HG03159 (cell line): ENCODE results near the gene SLC9A8.

Experiments
- ATAC-seq: cut with Tn5 transposase; IDR thresholded peaks from one replicate; pipeline ENCODE4 v1.9.1; 2021; ENCODE audit warnings: mild to moderate bottlenecking, moderate library complexity; ENCODE audit not compliant: unreplicated experiment

SLC9A8 gene

DNA sequence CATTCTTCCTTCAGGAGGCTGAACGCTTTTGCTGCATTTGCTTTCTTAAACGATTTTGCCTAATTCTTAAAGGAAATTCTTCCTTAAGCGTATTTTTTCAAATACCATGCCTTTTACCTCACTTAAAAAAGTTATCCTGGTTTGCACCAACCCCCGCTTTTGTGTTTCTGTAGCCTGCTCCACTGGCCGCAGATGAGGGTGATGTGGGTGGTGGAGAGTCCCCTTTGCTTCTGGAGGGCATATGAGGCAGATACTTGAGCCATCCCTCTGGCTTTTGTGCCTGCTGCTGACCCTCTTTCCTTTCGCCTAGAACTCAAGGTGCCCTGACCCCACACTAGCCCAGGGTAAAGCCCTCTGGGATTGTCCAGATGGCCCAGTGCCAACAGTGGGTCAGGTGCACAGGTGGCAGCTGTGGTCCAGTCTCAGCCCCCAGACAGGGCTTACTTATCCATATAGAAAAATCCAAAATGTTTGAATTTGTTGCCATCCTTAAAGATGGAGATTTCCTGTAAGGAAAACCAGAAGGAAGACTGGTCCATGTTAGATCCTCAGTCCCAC is 58.8 kb downstream of the SLC9A8 start:
- no peak for ATAC-seq

DNA sequence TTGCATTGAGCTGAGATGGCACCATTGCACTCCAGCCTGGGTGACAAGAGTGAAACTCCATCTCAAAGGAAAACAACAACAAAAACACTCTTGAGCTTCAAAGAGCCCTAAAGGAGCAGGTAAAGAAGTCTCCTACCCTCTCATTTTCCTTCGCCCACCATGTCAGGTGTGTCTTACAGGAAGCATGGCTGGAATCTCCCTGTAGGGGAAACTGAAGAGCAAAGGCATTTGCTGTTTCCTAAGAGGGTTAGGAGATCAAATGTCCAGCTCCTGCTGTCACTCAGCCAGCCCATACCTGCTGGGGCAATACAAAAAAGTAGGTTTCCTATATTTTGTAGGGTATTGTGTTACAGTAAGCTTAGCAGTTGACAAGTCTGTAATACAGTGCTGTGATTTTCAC is 59.4 kb downstream of the SLC9A8 start:
- ATAC-seq, result no peak

DNA sequence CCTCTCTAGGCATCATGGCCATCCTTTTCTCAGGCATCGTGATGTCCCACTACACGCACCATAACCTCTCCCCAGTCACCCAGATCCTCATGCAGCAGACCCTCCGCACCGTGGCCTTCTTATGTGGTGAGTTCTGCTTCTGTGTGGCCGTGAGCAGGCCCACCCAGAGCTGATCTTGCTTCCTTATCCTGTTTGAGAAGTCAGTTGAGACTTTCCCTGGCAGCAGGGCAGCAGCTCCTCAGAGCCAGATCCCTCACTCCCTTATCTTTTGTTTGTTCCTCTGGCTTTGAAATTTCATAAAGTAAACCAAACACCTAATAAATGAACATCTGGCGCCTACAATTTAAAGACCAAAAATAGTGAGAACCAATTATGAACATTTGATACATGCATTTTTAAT is 62.1 kb downstream of the SLC9A8 start:
- no peak for ATAC-seq

DNA sequence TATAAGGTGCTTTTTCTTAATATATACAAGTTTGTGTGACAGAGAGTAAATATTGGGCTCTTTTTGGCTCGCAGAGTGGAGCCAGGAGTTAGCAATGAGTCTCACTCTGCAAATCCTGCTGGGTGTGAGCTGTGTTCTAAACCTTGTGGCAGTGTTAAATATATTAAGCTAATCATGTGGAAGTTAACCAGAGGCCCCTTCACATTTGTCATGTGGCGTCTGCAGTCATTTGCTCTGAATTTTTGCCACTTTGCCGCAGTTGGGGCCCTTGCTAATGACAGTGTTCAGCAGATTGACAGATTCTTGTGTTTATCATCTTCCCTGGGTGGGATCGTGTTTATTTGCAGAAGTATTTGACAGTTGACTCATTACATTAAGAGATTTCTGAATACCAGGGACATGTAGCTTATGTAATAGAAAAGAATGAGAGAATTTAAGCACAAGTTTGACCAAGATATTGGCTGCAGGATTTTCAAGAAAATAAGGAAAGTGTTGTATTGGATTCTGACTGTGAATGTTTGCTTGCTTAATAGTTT is 64.8 kb downstream of the SLC9A8 start:
- no peak for ATAC-seq

DNA sequence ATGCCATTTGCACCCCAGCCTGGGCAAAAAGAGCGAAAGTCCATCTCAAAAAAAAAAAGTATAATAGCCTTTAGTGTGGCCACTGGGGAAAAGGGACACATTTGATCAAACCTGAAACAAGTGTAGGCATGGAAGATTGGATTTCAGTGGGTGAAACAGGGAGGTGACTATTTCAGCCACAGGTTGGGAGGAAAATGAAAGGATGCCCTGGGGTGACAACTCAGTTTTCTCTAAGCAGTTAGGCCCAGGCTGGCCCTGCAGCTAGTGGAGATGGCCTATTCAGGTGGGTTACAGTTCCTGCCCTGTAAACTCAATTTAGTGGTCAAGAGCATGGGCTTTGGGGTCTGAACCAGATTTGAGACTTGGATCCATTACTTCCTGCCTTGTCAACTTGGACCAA is 66.3 kb downstream of the SLC9A8 start:
- ATAC-seq, result no peak

DNA sequence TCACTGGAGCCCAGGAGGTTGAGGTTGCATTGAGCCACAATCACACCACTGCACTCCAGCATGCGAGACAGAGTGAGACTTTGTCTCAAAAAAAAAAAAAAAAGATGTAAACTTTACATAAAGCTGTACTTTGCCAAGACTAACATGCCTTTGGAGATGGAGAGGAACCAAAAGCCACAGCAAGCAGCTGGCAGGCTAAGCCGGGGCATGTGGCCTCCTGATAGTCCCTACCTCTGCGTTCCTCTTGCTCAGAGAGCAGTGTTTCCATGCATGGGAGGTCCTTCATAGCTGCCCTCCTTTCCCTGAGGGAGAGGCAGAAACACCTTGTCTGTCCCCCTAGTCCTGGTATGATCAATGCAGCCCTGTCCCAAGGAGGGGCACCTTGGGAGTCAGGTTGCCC is 67.5 kb downstream of the SLC9A8 start:
- no peak for ATAC-seq

DNA sequence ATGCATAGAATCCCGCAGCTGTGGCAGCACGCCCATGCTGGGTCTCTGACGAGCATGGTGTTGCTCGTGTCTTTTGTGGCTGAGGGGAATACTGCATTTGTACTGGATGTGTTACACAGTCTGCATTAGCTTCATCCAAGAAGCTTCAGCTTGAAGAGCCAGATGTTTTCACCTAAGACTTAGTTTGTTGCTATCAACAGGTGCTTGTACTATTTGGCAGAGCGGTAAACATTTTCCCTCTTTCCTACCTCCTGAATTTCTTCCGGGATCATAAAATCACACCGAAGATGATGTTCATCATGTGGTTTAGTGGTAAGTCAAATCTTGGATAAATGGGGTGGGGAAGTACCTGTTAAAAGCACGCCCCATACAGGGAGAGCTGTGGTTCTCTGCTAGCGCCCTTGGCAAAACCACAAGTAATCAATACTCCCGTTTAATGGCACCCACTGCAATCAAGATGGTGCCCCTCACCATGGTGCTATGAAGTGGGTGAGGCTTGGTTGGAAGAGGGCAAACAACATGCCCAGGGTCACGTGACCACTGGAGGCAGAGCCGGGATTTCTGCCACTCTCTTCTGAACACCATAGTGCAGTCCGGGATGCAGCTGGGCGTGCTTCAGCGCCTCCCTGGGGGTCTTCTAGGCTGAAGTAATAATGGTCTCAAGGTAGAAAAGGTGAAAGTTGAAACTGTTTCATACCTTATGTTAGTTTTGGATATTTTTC is 68.3 kb downstream of the SLC9A8 start:
- ATAC-seq, result no peak

DNA sequence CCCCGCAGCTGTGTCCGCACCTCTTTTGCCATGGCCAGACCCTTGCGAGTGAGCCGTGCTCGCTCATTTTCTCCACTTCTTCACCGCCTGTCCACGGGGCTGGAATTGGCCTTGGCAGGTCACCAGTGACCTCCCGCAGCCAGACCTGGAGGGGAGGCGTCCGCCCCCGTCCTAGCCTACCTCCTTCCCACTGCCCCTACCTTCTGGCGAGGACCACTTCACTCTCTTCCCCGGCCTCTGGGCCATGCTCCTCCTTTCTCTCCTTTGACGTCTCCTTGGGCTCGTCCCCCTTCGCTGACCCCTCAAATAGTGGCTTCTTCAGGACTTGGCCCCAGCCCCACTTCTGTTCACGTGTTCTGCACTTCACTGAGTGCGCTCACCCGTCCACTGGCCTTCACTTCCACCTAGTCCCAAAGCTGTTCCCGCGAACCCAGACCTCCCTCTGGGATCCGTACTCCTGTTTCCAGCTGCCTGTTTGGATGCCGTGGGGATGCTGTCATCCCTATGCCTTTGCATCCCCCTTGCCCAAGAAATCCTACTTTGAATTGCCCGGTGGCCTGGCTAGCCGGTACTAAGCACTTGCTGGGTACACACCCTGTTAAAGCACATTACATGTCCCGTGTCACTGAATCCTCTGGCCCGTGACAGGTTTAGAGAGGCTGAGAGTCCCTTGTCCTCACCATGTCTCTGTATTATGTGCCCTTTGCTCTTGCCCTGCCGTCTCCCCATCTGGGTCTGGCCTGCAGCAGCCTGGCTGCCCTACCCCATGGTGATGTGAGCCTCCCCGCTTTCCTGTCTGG is 69.7 kb downstream of the SLC9A8 start:
- ATAC-seq, result no peak

DNA sequence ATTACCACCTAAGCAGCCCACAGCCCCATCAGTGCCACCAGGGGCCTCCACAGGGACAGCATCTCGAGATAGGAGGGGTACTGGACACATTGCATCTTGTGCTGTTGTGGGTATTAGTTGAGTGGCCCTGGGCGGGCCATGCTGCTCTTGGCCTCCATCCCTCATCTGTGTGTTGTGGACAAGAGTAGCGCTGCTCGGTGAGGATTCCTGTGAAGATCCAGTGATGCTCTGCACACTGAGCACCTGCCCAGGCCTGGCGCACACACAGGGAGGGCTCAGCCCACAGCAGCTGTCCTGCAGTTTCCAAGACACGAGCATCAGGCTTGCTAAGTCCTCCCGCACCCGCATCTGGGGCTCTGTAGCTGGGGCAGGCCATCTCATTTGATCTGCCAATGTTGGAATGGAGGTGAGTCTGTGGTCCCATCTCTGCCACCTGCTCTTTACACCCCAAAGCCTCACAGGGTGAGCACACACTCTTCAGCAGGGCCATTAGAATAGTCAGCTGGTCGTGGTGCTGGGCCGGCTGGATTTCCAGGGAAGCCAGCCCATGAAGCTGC is 70.7 kb downstream of the SLC9A8 start:
- ATAC-seq, result no peak

DNA sequence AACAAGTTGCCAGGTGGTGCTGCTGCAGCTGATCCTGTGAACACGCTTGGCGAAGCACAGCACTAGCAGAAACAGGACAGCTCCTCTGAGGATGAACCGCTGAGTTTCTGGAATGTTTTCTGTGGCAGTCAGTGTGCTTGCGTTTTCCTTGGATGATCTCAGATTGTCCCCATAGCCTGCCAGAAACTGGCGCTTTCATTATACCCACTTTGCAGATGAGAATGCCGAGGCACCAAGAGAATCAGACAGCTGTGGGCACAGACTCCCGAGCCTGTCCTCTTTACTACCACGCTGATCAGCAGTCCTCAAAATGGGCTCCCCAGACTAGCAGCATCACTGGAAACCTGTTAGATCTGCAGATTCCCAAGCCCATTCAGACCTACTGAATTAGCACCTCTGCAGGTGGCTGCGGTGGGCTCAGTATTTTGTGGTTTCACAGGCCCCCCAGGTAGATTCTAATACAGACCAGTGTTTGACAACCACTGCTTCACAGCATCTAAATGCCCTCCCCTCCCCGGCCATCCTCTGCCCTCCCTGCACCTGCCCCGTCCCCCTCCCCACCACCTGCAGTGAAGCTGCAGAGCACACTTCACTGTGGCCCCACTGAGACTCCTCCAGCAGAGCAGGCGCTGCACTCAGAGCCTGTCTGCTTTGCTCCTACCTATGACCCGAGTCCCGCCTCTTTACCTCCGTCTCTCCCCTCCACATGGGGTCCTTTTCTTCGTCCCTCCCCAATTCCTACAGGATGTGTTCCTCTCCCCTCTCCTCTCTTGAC is 73.1 kb downstream of the SLC9A8 start:
- no peak for ATAC-seq

DNA sequence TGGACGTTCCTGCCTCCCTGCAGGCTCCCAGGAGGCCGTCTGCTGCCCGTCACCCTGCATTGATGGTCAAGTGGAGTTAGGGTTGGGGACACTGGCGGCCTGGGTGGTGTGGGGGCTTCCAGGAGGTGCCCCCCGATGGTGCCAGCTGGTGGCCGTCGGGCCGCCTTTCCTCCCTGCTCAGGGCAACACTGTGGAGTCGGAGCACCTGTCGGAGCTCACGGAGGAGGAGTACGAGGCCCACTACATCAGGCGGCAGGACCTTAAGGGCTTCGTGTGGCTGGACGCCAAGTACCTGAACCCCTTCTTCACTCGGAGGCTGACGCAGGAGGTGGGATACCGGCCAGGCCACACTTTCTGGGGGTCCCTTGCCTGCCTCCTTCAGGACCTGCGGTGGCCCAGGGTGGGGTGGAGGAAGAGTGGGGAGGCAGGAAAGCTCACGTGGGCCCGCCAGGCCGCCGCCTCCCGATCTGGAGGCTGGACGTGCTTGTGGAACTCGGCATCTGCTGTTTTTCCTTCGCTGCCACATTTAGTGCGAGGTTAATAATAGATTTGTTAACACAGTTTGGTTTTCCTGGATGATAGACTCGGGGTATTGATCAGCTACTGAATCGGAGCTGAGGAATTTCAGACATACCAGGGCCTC is 74.1 kb downstream of the SLC9A8 start:
- ATAC-seq, result no peak

DNA sequence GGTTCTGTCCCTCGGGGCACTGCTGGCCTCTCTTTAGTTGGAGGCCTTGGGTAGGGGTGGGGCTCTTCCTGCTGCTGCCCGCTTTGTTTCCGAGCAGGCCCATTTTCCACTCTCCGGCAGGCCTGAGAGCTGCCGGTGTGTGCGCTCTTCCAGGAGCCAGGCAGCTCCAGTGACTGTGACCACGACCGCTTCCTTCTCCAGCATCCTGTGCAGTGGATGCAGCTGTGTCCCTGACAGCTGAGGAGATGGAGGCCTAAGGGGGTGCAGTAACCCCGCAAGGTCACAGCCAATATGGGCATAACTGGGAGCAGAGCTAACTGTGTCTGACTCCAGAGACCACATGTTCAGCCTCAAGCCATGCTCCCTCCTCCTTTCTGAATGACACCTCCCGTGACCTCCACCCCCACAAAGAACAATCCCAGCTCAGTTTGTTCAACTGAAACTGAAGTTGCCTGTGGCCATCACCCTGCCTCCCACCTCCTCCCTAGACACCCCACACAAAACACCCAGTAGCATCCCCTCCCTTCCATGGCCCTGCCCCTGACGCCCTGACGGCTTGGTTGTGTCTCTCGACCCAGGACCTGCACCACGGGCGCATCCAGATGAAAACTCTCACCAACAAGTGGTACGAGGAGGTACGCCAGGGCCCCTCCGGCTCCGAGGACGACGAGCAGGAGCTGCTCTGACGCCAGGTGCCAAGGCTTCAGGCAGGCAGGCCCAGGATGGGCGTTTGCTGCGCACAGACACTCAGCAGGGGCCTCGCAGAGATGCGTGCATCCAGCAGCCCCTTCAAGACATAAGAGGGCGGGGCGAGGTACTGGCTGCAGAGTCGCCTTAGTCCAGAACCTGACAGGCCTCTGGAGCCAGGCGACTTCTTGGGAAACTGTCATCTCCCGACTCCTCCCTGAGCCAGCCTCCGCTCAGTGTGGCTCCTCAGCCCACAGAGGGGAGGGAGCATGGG is 74.9 kb downstream of the SLC9A8 start:
- ATAC-seq, result no peak

DNA sequence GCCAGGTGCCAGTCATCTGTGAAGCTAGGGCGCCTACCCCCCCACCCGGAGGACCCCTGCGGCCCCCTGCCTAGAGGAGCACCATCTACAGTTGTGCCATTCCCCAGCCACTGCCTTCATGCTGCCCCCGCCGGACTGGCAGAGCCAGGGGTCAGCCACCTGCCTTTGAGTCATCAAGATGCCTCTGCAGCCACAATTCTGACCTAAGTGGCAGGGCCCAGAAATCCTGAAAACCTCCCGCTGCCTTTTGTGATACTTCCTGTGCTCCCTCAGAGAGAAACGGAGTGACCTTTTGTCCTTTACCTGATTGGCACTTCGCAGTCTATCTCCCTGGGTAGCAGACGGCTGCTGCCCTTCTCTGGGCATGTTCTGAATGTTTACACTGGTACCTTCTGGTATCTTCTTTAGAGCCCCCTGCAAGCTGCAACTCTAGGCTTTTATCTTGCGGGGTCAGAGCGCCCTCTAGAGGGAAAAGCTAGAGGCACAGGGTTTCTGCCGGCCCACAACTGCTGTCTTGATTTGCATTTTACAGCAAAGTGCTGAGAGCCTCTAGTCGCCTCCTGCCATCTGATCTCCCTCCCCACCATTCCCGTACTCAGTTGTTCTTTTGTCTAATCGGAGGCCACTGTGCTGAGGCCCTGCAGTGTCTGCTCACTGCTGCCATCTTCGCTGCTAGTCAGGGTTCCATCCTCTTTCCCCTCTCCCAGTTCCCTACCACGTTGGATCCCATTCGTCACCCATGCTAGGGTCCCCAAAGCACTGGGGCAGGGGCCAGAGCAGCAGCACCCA is 75.8 kb downstream of the SLC9A8 start:
- ATAC-seq, result no peak

DNA sequence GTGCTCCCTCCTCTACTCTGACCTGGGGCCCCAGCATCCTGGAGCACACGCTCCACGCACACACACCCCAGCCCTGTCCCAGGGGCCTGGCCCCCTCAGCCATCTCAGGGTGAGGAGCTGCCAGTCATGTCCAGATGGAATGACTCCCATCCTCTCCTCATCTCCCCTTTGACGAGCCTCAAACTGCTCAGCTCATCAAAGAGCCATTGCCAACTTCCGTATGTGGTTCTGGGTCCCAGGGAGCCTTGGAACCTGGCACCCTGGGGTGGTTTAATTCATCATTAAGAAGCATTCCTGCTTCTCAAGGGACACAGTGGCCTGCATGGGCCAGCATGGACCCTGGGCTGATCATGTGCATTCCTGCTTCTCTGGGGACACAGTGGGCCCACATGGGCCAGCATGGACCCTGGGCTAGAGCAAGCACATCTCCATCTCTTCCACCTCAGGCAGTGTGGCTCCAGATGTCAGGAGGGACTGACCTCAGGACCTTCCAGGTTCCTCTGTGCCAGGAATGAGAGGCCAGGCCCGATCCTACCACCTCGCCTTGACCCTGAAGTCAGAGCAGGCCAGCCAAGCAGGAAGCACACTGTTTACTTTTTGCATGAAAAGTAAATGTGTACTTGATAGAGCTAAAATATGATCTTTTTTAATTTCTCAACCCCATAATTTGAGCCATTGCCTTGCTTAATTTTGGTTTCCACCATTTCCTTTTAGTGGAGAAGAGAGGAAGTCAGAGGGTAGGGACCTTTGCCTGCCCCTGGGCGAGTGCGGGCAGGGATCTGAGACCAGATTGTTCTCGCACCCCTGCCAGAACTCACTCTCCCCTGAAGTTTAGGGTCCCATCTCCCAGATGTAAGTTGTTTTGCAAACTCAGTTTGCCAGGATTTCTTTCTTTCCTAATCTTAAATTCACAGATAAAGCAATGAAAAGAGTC is 76.6 kb downstream of the SLC9A8 start:
- no peak for ATAC-seq

DNA sequence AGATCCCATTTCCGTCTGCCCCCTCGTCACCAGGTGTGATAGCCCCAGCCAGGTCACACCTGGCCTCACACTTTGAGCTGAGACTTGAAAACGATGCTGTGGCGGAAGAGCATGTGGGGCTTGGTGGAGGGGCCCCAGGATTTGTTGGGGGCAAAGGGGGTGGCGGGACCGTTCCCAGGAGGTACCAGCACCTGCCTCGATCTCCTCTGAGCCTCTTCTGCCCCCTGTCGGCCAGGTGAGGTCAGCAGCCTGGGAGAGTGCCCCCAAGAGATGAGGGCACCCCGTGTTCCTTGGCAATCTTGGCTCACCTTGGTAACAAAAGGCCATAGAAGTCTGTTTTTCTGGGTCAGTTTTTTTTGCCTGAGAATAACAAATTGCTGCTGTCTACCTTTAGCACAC is 77.3 kb downstream of the SLC9A8 start:
- ATAC-seq, result no peak

DNA sequence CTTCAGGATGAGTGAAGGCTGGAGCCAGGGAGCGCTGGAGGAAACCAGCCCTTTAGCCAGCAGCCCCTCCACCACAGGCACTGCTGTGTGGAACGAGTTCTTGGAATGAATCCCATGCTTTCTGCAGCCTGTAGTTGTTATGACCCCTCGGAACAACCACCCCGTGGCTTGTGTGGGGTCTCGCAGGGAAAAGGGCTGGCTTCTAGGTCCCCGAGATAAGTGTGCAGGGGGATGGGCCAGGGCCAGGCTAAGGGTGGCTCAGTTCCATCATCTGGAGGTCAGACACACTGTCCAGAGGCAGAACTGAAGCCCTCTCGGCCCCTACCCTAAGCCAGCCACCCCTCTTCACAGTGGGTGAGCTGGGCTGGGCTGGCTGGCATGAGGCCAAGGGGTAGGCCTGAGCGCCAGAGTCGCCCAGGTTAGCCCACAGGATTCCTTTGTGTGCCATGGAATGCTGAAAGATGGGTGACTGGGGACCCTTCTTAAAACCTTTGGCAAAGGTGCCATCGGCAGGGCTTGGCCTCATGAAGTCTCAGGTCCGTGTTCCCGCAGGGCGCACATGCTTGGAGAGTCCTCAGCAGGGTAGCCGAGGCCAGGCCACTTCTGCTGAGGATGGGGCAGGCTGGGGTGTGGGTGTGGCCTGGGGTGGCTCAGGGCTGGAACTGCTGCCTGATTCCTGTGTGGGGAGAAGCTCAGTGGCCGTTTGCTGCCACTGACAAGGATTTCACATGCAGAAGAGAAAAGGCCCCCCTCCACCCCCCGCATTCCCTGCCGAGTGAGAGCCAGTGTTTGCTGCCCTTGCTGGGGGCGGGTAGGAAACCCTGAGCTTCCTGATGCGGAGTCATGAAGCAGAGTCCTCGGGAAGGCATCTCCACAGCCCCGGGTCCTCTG is 78.1 kb downstream of the SLC9A8 start:
- no peak for ATAC-seq
